ENCODE results near the gene FAF1.
"Not testable (repeated sequence)": the region's sequence is repeated elsewhere in the genome, so short reads cannot be mapped to it uniquely, and the experiment has no call there.

Gene FAF1

DNA sequence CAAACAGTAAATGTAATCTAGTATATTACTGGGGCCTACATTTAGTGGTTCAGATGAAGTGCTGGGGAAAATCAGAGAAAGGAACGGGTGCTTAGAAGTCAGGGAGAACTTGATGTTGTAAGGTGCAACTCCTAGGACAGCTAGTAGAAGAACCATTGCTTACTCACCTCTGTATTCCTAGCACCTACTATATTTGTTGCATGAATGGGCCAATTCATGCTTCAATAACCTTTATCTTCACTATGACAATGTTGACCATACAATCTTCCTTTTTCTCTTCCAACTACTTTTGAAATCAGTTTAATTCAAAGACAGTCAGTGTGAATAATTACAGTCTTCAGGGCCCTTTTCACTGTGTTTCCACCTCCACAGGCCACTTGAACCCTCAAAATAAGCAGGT, 411.8 kb downstream of the FAF1 start:
- H3K36me3 ChIP-seq (ENCODE audit: control insufficient read depth, insufficient read depth, low read length) = no peaks in the 10 kb centered on the region
- no peak overlapping the region for H3K4me3 ChIP-seq (ENCODE audit: low read length)
- no peak overlapping the region for H3K27ac ChIP-seq (ENCODE audit: low read depth, low read length)
- no peak overlapping the region for H3K9ac ChIP-seq (ENCODE audit: low read length)
- no peaks in the 10 kb centered on the region for H3K4me1 ChIP-seq (ENCODE audit: control insufficient read depth, insufficient read depth, low read length)
- H3K27me3 ChIP-seq (ENCODE audit: control insufficient read depth, insufficient read depth, low read length) = no peaks in the 10 kb centered on the region

GRCh38 chr1:50542362-50542761, 417.7 kb downstream of the FAF1 start:
- Histone ChIP-seq H3K9ac (ENCODE audit: low read length) (no peak overlapping the region), H3K4me1 (ENCODE audit: control insufficient read depth, insufficient read depth, low read length) (no peaks in the 10 kb centered on the region), H3K27ac (ENCODE audit: low read depth, low read length) (no peak overlapping the region), H3K4me3 (ENCODE audit: low read length) (no peak overlapping the region), H3K36me3 (ENCODE audit: control insufficient read depth, insufficient read depth, low read length) (no peaks in the 10 kb centered on the region), H3K27me3 (ENCODE audit: control insufficient read depth, insufficient read depth, low read length) (no peaks in the 10 kb centered on the region)

DNA sequence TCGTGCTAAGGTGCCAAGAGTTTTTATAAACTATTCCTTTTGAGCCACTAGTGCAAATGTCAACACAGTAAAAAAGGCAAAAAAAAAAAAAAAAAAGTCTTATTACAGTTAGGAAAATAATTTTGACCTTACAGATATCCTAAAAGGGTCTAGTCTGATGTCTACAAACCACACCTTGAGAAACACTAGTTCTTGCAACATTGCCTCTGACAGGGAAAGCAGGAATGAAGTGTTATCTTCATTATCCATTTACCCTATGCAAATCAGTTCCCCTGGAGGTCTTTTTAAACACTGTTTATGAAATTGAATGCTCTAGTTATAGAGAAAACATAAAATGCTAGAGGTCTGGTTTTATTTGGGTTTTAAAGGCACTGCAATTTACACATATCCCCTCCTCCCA, 421.6 kb downstream of the FAF1 start:
- Histone ChIP-seq H3K4me3 (ENCODE audit: low read length) (no peak overlapping the region), H3K27ac (ENCODE audit: low read depth, low read length) (no peak overlapping the region), H3K27me3 (ENCODE audit: control insufficient read depth, insufficient read depth, low read length) (no peaks in the 10 kb centered on the region), H3K4me1 (ENCODE audit: control insufficient read depth, insufficient read depth, low read length) (no peaks in the 10 kb centered on the region), H3K9ac (ENCODE audit: low read length) (no peak overlapping the region), H3K36me3 (ENCODE audit: control insufficient read depth, insufficient read depth, low read length) (no peaks in the 10 kb centered on the region)

DNA sequence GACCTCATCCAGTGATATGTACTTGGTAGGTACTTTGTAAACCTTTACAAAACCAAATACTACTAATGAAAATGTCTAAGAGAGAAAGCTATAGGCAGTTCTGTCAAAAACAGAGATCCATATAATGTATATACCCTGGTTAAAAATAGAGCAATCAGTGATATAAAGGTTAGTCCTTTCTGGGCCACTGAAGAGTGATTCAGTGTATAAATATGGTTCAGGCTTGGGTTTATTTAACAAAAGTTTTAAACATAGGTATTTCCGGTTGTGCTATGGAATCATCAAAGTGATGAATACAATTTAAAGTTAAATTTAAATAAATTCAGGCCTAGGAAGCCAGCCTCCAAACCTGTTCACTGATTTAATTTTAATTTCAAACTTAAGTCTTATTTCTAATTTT, 428.5 kb downstream of the FAF1 start:
- Histone ChIP-seq H3K36me3 (ENCODE audit: control insufficient read depth, insufficient read depth, low read length) (peaks cover 2% of the 10 kb centered on the region), H3K27me3 (ENCODE audit: control insufficient read depth, insufficient read depth, low read length) (no peaks in the 10 kb centered on the region), H3K9ac (ENCODE audit: low read length) (no peak overlapping the region), H3K4me1 (ENCODE audit: control insufficient read depth, insufficient read depth, low read length) (no peaks in the 10 kb centered on the region), H3K4me3 (ENCODE audit: low read length) (no peak overlapping the region), H3K27ac (ENCODE audit: low read depth, low read length) (no peak overlapping the region)

- Histone ChIP-seq H3K4me1 (ENCODE audit: control insufficient read depth, insufficient read depth, low read length) (no peaks in the 10 kb centered on the region), H3K27me3 (ENCODE audit: control insufficient read depth, insufficient read depth, low read length) (no peaks in the 10 kb centered on the region), H3K9ac (ENCODE audit: low read length) (no peak overlapping the region), H3K27ac (ENCODE audit: low read depth, low read length) (no peak overlapping the region), H3K36me3 (ENCODE audit: control insufficient read depth, insufficient read depth, low read length) (peaks cover 2% of the 10 kb centered on the region), H3K4me3 (ENCODE audit: low read length) (no peak overlapping the region)
Measured at GRCh38 chr1:50531027-50531426, 429.0 kb downstream of the FAF1 start.

- H3K4me1 ChIP-seq (ENCODE audit: control insufficient read depth, insufficient read depth, low read length) = no peaks in the 10 kb centered on the region
- no peak overlapping the region for H3K4me3 ChIP-seq (ENCODE audit: low read length)
- no peak overlapping the region for H3K9ac ChIP-seq (ENCODE audit: low read length)
- peaks cover 2% of the 10 kb centered on the region for H3K36me3 ChIP-seq (ENCODE audit: control insufficient read depth, insufficient read depth, low read length)
- no peak overlapping the region for H3K27ac ChIP-seq (ENCODE audit: low read depth, low read length)
- no peaks in the 10 kb centered on the region for H3K27me3 ChIP-seq (ENCODE audit: control insufficient read depth, insufficient read depth, low read length)
Measured at GRCh38 chr1:50529510-50529909, 430.6 kb downstream of the FAF1 start.

- H3K36me3 ChIP-seq (ENCODE audit: control insufficient read depth, insufficient read depth, low read length); H3K4me3 ChIP-seq (ENCODE audit: low read length); H3K4me1 ChIP-seq (ENCODE audit: control insufficient read depth, insufficient read depth, low read length); H3K27me3 ChIP-seq (ENCODE audit: control insufficient read depth, insufficient read depth, low read length); H3K27ac ChIP-seq (ENCODE audit: low read depth, low read length); H3K9ac ChIP-seq (ENCODE audit: low read length): not testable (repeated sequence)
Measured at GRCh38 chr1:50527987-50528320, 432.1 kb downstream of the FAF1 start.

- Histone ChIP-seq H3K4me1 (ENCODE audit: control insufficient read depth, insufficient read depth, low read length) (no peaks in the 10 kb centered on the region), H3K27me3 (ENCODE audit: control insufficient read depth, insufficient read depth, low read length) (no peaks in the 10 kb centered on the region), H3K36me3 (ENCODE audit: control insufficient read depth, insufficient read depth, low read length) (peaks cover 2% of the 10 kb centered on the region), H3K4me3 (ENCODE audit: low read length) (no peak overlapping the region), H3K9ac (ENCODE audit: low read length) (no peak overlapping the region), H3K27ac (ENCODE audit: low read depth, low read length) (no peak overlapping the region)
Measured at GRCh38 chr1:50527249-50527986, 432.6 kb downstream of the FAF1 start.

DNA sequence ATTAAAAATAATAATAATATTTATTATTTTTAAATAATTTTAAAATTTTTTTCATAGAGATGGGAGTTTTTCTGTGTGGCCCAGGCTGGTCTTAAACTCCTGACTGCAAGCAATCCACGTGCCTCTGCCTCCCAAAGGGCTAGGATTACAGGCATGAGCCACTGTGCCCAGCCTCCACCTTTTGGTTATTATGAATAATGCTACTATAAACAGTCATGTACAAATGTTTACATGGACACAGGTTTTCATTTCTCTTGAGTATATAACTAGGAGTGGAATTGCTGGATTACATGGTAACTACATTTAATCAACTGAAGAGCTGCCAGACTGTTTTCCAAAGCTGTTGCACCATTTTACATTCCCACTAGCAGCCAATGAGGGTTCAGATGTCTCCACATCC, 433.6 kb downstream of the FAF1 start:
- Histone ChIP-seq H3K27ac (ENCODE audit: low read depth, low read length) (no peak overlapping the region), H3K36me3 (ENCODE audit: control insufficient read depth, insufficient read depth, low read length) (peaks cover 2% of the 10 kb centered on the region), H3K9ac (ENCODE audit: low read length) (no peak overlapping the region), H3K4me3 (ENCODE audit: low read length) (no peak overlapping the region), H3K27me3 (ENCODE audit: control insufficient read depth, insufficient read depth, low read length) (no peaks in the 10 kb centered on the region), H3K4me1 (ENCODE audit: control insufficient read depth, insufficient read depth, low read length) (no peaks in the 10 kb centered on the region)

GRCh38 chr1:50523548-50523947, 436.5 kb downstream of the FAF1 start:
- no peaks in the 10 kb centered on the region for H3K36me3 ChIP-seq (ENCODE audit: control insufficient read depth, insufficient read depth, low read length)
- H3K9ac ChIP-seq (ENCODE audit: low read length) = no peak overlapping the region

DNA sequence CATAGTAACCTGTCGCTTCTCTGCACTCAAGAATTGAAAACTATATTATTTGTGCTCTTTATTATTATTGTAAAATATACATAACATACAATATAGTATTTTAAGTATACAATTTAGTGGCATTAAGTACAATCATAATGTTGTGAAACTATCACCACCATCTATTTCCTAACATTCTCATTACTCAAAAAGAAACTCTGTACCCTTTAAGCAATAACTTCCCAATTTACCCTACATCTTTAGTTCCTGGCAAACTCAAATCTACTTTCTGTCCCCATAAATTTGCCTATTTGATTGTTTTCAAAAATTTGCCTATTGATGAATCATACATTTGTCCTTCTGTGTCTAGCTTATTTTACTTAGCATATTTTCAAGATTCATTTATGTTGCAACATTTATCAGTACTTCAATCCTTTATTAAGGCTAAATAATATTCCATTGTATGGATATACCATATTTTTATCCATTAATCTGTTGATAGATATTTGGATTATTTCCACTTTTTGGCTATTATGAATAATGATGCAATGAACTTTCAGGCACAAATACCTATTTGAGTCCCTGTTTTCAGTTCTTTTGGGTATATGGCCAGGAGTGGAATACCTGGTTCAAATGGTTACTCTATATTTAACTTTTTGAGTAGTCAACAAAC, 437.2 kb downstream of the FAF1 start:
- H3K27ac ChIP-seq (ENCODE audit: low read depth, low read length) = no peak overlapping the region
- H3K9ac ChIP-seq (ENCODE audit: low read length) = no peak overlapping the region
- no peaks in the 10 kb centered on the region for H3K27me3 ChIP-seq (ENCODE audit: control insufficient read depth, insufficient read depth, low read length)
- H3K36me3 ChIP-seq (ENCODE audit: control insufficient read depth, insufficient read depth, low read length) = no peaks in the 10 kb centered on the region
- no peaks in the 10 kb centered on the region for H3K4me1 ChIP-seq (ENCODE audit: control insufficient read depth, insufficient read depth, low read length)
- no peak overlapping the region for H3K4me3 ChIP-seq (ENCODE audit: low read length)

More at GRCh38 chr1:50523548-50523947, 436.5 kb downstream of the FAF1 start:
- Histone ChIP-seq H3K27me3 (ENCODE audit: control insufficient read depth, insufficient read depth, low read length) (no peaks in the 10 kb centered on the region), H3K4me1 (ENCODE audit: control insufficient read depth, insufficient read depth, low read length) (no peaks in the 10 kb centered on the region), H3K4me3 (ENCODE audit: low read length) (no peak overlapping the region), H3K27ac (ENCODE audit: low read depth, low read length) (no peak overlapping the region)

DNA sequence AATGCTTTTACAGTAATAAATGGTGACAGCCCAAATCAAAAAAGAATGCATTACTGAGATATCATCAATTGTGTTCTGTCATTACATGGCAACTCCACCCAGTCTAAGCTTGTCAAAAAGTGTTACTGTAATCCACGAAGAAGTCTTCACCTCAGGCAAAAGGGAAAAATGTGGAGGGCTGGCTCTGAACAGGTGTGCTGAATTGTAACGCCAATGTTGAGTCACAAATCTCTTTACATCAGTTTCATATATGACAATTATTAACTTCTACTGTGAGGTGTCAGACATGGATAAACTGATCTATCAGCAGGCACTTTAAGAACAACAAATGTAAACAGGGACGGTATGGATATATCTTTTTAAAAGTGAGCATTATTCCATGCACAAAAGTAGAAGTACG, 438.4 kb downstream of the FAF1 start:
- Histone ChIP-seq H3K27ac (ENCODE audit: low read depth, low read length) (no peak overlapping the region), H3K36me3 (ENCODE audit: control insufficient read depth, insufficient read depth, low read length) (no peaks in the 10 kb centered on the region), H3K4me3 (ENCODE audit: low read length) (no peak overlapping the region), H3K27me3 (ENCODE audit: control insufficient read depth, insufficient read depth, low read length) (no peaks in the 10 kb centered on the region), H3K4me1 (ENCODE audit: control insufficient read depth, insufficient read depth, low read length) (no peaks in the 10 kb centered on the region), H3K9ac (ENCODE audit: low read length) (no peak overlapping the region)

DNA sequence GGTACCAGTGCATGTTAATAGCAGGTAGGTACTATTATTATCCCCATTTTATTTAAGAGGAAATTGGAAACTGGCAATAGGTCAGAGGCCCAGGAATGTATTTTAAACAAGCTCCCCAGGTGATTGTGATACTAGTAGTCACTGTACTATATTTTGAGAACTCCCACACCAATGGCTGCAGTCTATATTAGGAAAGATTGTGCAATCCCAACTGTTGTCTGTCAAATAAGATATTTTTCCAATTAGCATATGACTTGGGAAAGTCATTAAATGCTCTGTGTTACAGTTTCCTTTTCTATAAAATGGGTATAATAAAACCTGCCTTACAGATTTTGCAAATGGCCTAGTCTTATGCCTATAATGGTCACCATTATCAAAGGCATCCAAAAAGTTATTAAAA, 442.6 kb downstream of the FAF1 start:
- no peaks in the 10 kb centered on the region for H3K36me3 ChIP-seq (ENCODE audit: control insufficient read depth, insufficient read depth, low read length)

More for the DNA sequence above, 442.6 kb downstream of the FAF1 start:
- Histone ChIP-seq H3K9ac (ENCODE audit: low read length) (no peak overlapping the region), H3K4me3 (ENCODE audit: low read length) (no peak overlapping the region), H3K27ac (ENCODE audit: low read depth, low read length) (no peak overlapping the region), H3K4me1 (ENCODE audit: control insufficient read depth, insufficient read depth, low read length) (no peaks in the 10 kb centered on the region), H3K27me3 (ENCODE audit: control insufficient read depth, insufficient read depth, low read length) (no peaks in the 10 kb centered on the region)
